SJSA1 (cell line): ENCODE data around the gene LRRK2. TPM values are rescaled to one million over a fixed set of nuclear protein-coding genes. Genes with fewer than 3 reads are reported as not detected.

Experiments used
- DNase-seq, 2 experiments: peaks; one replicate each; pipeline ENCODE4 v3.0.0-alpha.2; 2015 to 2020; ENCODE audit warnings: low spot score in 2 of 2, low read depth in 1 of 2
- H3K27ac ChIP-seq: fragments of 250-450 bp; sonication (Bioruptor Pico); 2 replicates; pipeline ENCODE4 v1.5.1; 2020; ENCODE audit warnings: mild to moderate bottlenecking, moderate library complexity
- H3K27me3 ChIP-seq: fragments of 250-450 bp; sonication (Bioruptor Pico); replicated peaks from 2 replicates; pipeline ENCODE4 v1.5.1; 2020; ENCODE audit warnings: mild to moderate bottlenecking, moderate library complexity
- H3K36me3 ChIP-seq: fragments of 250-450 bp; sonication (Bioruptor Pico); 2 replicates; pipeline ENCODE4 v1.5.1; 2020; ENCODE audit warnings: mild to moderate bottlenecking
- H3K4me1 ChIP-seq: fragments of 250-450 bp; sonication (Bioruptor Pico); replicated peaks from 2 replicates; pipeline ENCODE4 v1.6.1; 2021; ENCODE audit warnings: mild to moderate bottlenecking
- H3K4me3 ChIP-seq: fragments of 250-450 bp; sonication (Bioruptor Pico); 2 replicates; pipeline ENCODE4 v1.5.1; 2020; ENCODE audit warnings: mild to moderate bottlenecking
- H3K9me3 ChIP-seq: fragments of 250-450 bp; sonication (Bioruptor Pico); replicated peaks from 2 replicates; pipeline ENCODE4 v1.5.1; 2020; ENCODE audit warnings: mild to moderate bottlenecking
- total RNA-seq: library from RNA; depleted of rRNA; stranded (reverse); fragments of >200 nt; shearing (Covaris generic); gene quantifications from 2 replicates; pipeline ENCODE4 v1.2.3, GENCODE V29; 2014; rRNA removed

The LRRK2 gene
- 0.11 and 0.31 TPM in 2 replicates for total RNA-seq

GRCh38 chr12:40224439-40225291, at the start of gene LRRK2:
LRRK2 (plus strand) TSS chr12:40224997; CDS start chr12:40225132, 135 bp downstream.
- peak in 1 of 2 experiments; percentile 23 for DNase-seq
- H3K9me3 ChIP-seq = no peaks in the 10 kb centered on the region

GRCh38 chr12:40175045-40175444, 49.8 kb upstream of the LRRK2 start:
- Histone ChIP-seq H3K4me1 (no peaks in the 10 kb centered on the region), H3K4me3 (no peak overlapping the region), H3K27ac (no peak overlapping the region), H3K36me3 (no peaks in the 10 kb centered on the region), H3K27me3 (no peaks in the 10 kb centered on the region; the same call in 1 of the 2 replicates), H3K9me3 (no peaks in the 10 kb centered on the region; the same call in 1 of the 2 replicates)
- DNase-seq = no peak

More at GRCh38 chr12:40224439-40225291, at the start of gene LRRK2:
- Histone ChIP-seq H3K36me3 (no peaks in the 10 kb centered on the region), H3K27me3 (peaks cover 25% of the 10 kb centered on the region), H3K4me1 (peaks cover 10% of the 10 kb centered on the region), H3K27ac (no peak within 1 kb of the TSS), H3K4me3 (peak within 1 kb of the TSS; percentile 42)

GRCh38 chr12:40175489-40175888, 49.3 kb upstream of the LRRK2 start:
- no peaks in the 10 kb centered on the region for H3K36me3 ChIP-seq
- H3K4me3 ChIP-seq = no peak overlapping the region
- no peak overlapping the region for H3K27ac ChIP-seq
- no peak for DNase-seq
- no peaks in the 10 kb centered on the region; the same call in 1 of the 2 replicates for H3K27me3 ChIP-seq
- H3K4me1 ChIP-seq = no peaks in the 10 kb centered on the region
- H3K9me3 ChIP-seq = no peaks in the 10 kb centered on the region; the same call in 1 of the 2 replicates

GRCh38 chr12:40178701-40179100, 46.1 kb upstream of the LRRK2 start:
- DNase-seq = no peak
- H3K9me3 ChIP-seq = no peaks in the 10 kb centered on the region
- no peaks in the 10 kb centered on the region for H3K36me3 ChIP-seq
- no peaks in the 10 kb centered on the region for H3K27me3 ChIP-seq
- H3K4me3 ChIP-seq = no peak overlapping the region
- H3K4me1 ChIP-seq = no peaks in the 10 kb centered on the region
- H3K27ac ChIP-seq = no peak overlapping the region

GRCh38 chr12:40181490-40181889, 43.3 kb upstream of the LRRK2 start:
- no peak for DNase-seq
- no peaks in the 10 kb centered on the region for H3K4me1 ChIP-seq
- no peaks in the 10 kb centered on the region for H3K9me3 ChIP-seq
- H3K27me3 ChIP-seq = no peaks in the 10 kb centered on the region
- no peak overlapping the region for H3K27ac ChIP-seq
- H3K36me3 ChIP-seq = no peaks in the 10 kb centered on the region
- no peak overlapping the region for H3K4me3 ChIP-seq

GRCh38 chr12:40183715-40184114, 41.1 kb upstream of the LRRK2 start:
- no peaks in the 10 kb centered on the region for H3K36me3 ChIP-seq
- no peak overlapping the region for H3K27ac ChIP-seq
- H3K4me1 ChIP-seq = no peaks in the 10 kb centered on the region
- H3K9me3 ChIP-seq = no peaks in the 10 kb centered on the region
- DNase-seq = no peak
- no peaks in the 10 kb centered on the region for H3K27me3 ChIP-seq
- no peak overlapping the region for H3K4me3 ChIP-seq

- no peaks in the 10 kb centered on the region for H3K36me3 ChIP-seq
- H3K9me3 ChIP-seq = no peaks in the 10 kb centered on the region
- H3K27me3 ChIP-seq = no peaks in the 10 kb centered on the region
- no peak overlapping the region for H3K27ac ChIP-seq
- H3K4me3 ChIP-seq = no peak overlapping the region
- no peaks in the 10 kb centered on the region for H3K4me1 ChIP-seq
- DNase-seq = no peak
Observed at GRCh38 chr12:40184493-40185302, 40.1 kb upstream of the LRRK2 start.

- Histone ChIP-seq H3K4me1 (no peaks in the 10 kb centered on the region), H3K9me3 (no peaks in the 10 kb centered on the region), H3K27me3 (no peaks in the 10 kb centered on the region), H3K36me3 (no peaks in the 10 kb centered on the region), H3K27ac (no peak overlapping the region), H3K4me3 (no peak overlapping the region)
- no peak for DNase-seq
Observed at GRCh38 chr12:40185303-40185693, 39.5 kb upstream of the LRRK2 start.

GRCh38 chr12:40188558-40189320, 36.1 kb upstream of the LRRK2 start:
- Histone ChIP-seq H3K36me3 (no peaks in the 10 kb centered on the region), H3K4me3 (no peak overlapping the region), H3K27me3 (no peaks in the 10 kb centered on the region), H3K4me1 (no peaks in the 10 kb centered on the region), H3K27ac (no peak overlapping the region), H3K9me3 (no peaks in the 10 kb centered on the region)
- no peak for DNase-seq

GRCh38 chr12:40192704-40193255, 32.0 kb upstream of the LRRK2 start:
- no peak overlapping the region for H3K27ac ChIP-seq
- H3K9me3 ChIP-seq = no peaks in the 10 kb centered on the region
- no peaks in the 10 kb centered on the region for H3K4me1 ChIP-seq
- no peak overlapping the region for H3K4me3 ChIP-seq
- no peaks in the 10 kb centered on the region for H3K27me3 ChIP-seq
- no peaks in the 10 kb centered on the region for H3K36me3 ChIP-seq
- no peak for DNase-seq

GRCh38 chr12:40194846-40195245, 30.0 kb upstream of the LRRK2 start:
- Histone ChIP-seq H3K27me3 (no peaks in the 10 kb centered on the region), H3K4me1 (no peaks in the 10 kb centered on the region), H3K4me3 (no peak overlapping the region), H3K9me3 (no peaks in the 10 kb centered on the region; the same call in 1 of the 2 replicates), H3K27ac (no peak overlapping the region), H3K36me3 (no peaks in the 10 kb centered on the region)
- no peak for DNase-seq

GRCh38 chr12:40197590-40197989, 27.2 kb upstream of the LRRK2 start:
- Histone ChIP-seq H3K4me1 (no peaks in the 10 kb centered on the region), H3K36me3 (no peaks in the 10 kb centered on the region), H3K27me3 (no peaks in the 10 kb centered on the region), H3K27ac (no peak overlapping the region), H3K4me3 (no peak overlapping the region), H3K9me3 (no peaks in the 10 kb centered on the region; the same call in 1 of the 2 replicates)
- DNase-seq = no peak

GRCh38 chr12:40198601-40199000, 26.2 kb upstream of the LRRK2 start:
- no peak overlapping the region for H3K4me3 ChIP-seq
- no peaks in the 10 kb centered on the region for H3K4me1 ChIP-seq
- H3K36me3 ChIP-seq = no peaks in the 10 kb centered on the region
- peak in 1 of 2 experiments; percentile 1 for DNase-seq
- H3K9me3 ChIP-seq = no peaks in the 10 kb centered on the region; the same call in 1 of the 2 replicates
- H3K27ac ChIP-seq = no peak overlapping the region
- H3K27me3 ChIP-seq = no peaks in the 10 kb centered on the region
